Parathyroid adenoma (tissue), 2 donors: ENCODE measurements around the gene KIF26B.

Source experiments
- H2AFZ ChIP-seq: fragments of 300-600 bp; sonication (generic); one replicate; pipeline ENCODE4 v1.7.0; 2017; ENCODE audit warnings: antibody characterized with exemption, mild to moderate bottlenecking
- H3K27ac ChIP-seq: fragments of 300-600 bp; sonication (generic); one replicate; pipeline ENCODE4 v1.7.0; 2017
- H3K27me3 ChIP-seq: fragments of 300-600 bp; sonication (generic); one replicate; pipeline ENCODE4 v1.7.0; 2017; ENCODE audit warnings: low read length; ENCODE audit not compliant: control insufficient read depth, insufficient read depth
- H3K36me3 ChIP-seq: fragments of 300-600 bp; sonication (generic); one replicate; pipeline ENCODE4 v1.7.0; 2017; ENCODE audit warnings: low read length; ENCODE audit not compliant: control insufficient read depth, insufficient read depth
- H3K4me1 ChIP-seq: fragments of 300-600 bp; sonication (generic); one replicate; pipeline ENCODE4 v1.7.0; 2017; ENCODE audit warnings: control low read depth
- H3K4me2 ChIP-seq: fragments of 300-600 bp; sonication (generic); one replicate; pipeline ENCODE4 v1.7.0; 2017; ENCODE audit warnings: low read length
- H3K4me3 ChIP-seq: fragments of 300-600 bp; sonication (generic); one replicate; pipeline ENCODE4 v1.7.0; 2017; ENCODE audit warnings: low read depth, low read length
- H3K79me2 ChIP-seq: fragments of 300-600 bp; sonication (generic); one replicate; pipeline ENCODE4 v1.7.0; 2017; ENCODE audit warnings: control low read depth
- H3K9ac ChIP-seq: fragments of 300-600 bp; sonication (generic); one replicate; pipeline ENCODE4 v1.7.0; 2017; ENCODE audit warnings: mild to moderate bottlenecking
- H3K9me3 ChIP-seq: fragments of 300-600 bp; sonication (generic); one replicate; pipeline ENCODE4 v1.7.0; 2017; ENCODE audit warnings: low read length; ENCODE audit not compliant: control insufficient read depth
- CTCF ChIP-seq: fragments of 300-600 bp; sonication (generic); IDR thresholded peaks from one replicate; pipeline ENCODE4 v1.7.0; 2017; ENCODE audit warnings: antibody characterized with exemption, mild to moderate bottlenecking
- donor health status: primary hyperparathyroidism.

The KIF26B gene

GRCh38 chr1:245108246-245108645 lies 46.5 kb upstream of the KIF26B start:
- Histone ChIP-seq H3K27ac (no peak overlapping the region), H3K4me1 (no peaks in the 10 kb centered on the region), H2AFZ (no peak overlapping the region), H3K4me3 (no peak overlapping the region), H3K79me2 (no peaks in the 10 kb centered on the region), H3K9ac (no peak overlapping the region), H3K4me2 (no peak overlapping the region), H3K9me3 (no peaks in the 10 kb centered on the region), H3K36me3 (no peaks in the 10 kb centered on the region), H3K27me3 (no peaks in the 10 kb centered on the region)
- TF ChIP-seq CTCF, result no peak

- Histone ChIP-seq H3K79me2 (no peaks in the 10 kb centered on the region), H3K4me3 (no peak overlapping the region), H3K36me3 (no peaks in the 10 kb centered on the region), H3K4me1 (no peaks in the 10 kb centered on the region), H3K4me2 (no peak overlapping the region), H3K9ac (no peak overlapping the region), H2AFZ (no peak overlapping the region), H3K27me3 (no peaks in the 10 kb centered on the region), H3K27ac (no peak overlapping the region), H3K9me3 (no peaks in the 10 kb centered on the region)
- TF ChIP-seq CTCF, result no peak
These were observed 45.9 kb upstream of the KIF26B start for GRCh38 chr1:245108909-245109308.

- no peaks in the 10 kb centered on the region for H3K79me2 ChIP-seq
These were observed 44.4 kb upstream of the KIF26B start for GRCh38 chr1:245110406-245110805.

GRCh38 chr1:245111073-245111472 lies 43.7 kb upstream of the KIF26B start:
- Histone ChIP-seq H3K9me3 (no peaks in the 10 kb centered on the region), H3K27me3 (no peaks in the 10 kb centered on the region), H3K27ac (no peak overlapping the region), H3K9ac (no peak overlapping the region), H3K4me1 (no peaks in the 10 kb centered on the region), H2AFZ (no peak overlapping the region), H3K79me2 (no peaks in the 10 kb centered on the region), H3K4me3 (no peak overlapping the region), H3K36me3 (no peaks in the 10 kb centered on the region), H3K4me2 (no peak overlapping the region)
- no peak for TF ChIP-seq CTCF

More at GRCh38 chr1:245110406-245110805, 44.4 kb upstream of the KIF26B start:
- no peak for TF ChIP-seq CTCF
- H3K9ac ChIP-seq, result no peak overlapping the region
- no peak overlapping the region for H3K4me3 ChIP-seq
- H3K4me1 ChIP-seq, result no peaks in the 10 kb centered on the region
- no peaks in the 10 kb centered on the region for H3K36me3 ChIP-seq
- no peak overlapping the region for H2AFZ ChIP-seq
- H3K4me2 ChIP-seq, result no peak overlapping the region
- H3K27ac ChIP-seq, result no peak overlapping the region
- no peaks in the 10 kb centered on the region for H3K27me3 ChIP-seq
- H3K9me3 ChIP-seq, result no peaks in the 10 kb centered on the region

- TF ChIP-seq CTCF, result no peak
- Histone ChIP-seq H3K4me2 (no peak overlapping the region), H3K79me2 (no peaks in the 10 kb centered on the region), H3K9me3 (no peaks in the 10 kb centered on the region), H2AFZ (no peak overlapping the region), H3K9ac (no peak overlapping the region), H3K36me3 (no peaks in the 10 kb centered on the region), H3K27ac (no peak overlapping the region), H3K4me1 (no peaks in the 10 kb centered on the region), H3K27me3 (no peaks in the 10 kb centered on the region), H3K4me3 (no peak overlapping the region)
These were observed 41.1 kb upstream of the KIF26B start for GRCh38 chr1:245113649-245114048.
